Measurements from ENCODE around the gene FXYD6.

Gene FXYD6

DNA sequence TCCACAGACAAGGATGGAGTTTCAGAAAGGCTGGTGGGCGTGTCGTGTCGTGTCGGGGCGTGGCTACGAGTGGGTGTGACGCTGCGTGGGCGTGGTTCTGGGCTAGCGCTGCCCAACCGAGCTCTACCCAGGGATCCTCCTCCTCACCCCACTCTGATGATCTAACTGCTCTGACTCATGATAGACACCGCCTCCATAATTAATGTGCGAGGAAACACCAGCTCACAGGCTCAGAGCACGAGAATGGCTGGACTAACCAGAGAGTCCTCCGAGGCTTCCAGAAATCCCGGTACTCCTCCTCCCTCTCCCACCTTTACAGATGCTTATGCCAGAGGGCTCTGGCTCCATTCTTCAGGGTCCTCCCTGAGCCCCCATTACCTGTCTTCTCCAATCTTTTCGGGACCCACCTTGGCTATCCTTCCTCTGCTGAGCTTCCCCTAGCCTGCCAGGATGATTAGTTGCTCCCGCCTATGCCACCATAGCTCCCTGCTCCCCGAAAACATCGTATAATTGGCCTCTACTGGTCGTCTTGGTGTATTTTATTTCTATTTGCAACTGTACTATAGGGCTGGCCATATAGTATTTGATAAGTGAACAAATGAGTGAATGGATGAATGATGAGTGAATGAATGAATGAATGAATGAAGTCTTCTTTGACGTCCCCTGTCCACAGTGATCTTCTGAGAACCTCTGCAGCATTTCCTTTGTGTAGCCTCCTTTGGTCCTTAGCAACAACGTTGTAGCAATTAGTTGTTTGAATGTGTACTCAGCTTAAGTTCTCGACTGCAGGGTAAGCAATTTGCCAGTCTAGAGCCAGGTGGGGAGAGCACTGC is 31.0 kb upstream of the FXYD6 start:
- H4K20me1 ChIP-seq (ENCODE audit: insufficient read depth): no peaks in the 10 kb centered on the region
- peak overlapping the region; percentile 69 for H2AFZ ChIP-seq (ENCODE audit: low read depth)
- no peaks in the 10 kb centered on the region for H3K36me3 ChIP-seq (ENCODE audit: insufficient read depth)
- H3K9ac ChIP-seq: peak overlapping the region; percentile 64
- peak overlapping the region; percentile 71 for H3K4me2 ChIP-seq
- no peak overlapping the region for H3K4me3 ChIP-seq (IDR thresholded peaks at IDR 0.05; ENCODE audit: insufficient read depth, low read depth, low read length)
- no peak for TF ChIP-seq CTCF (conservative IDR thresholded peaks at IDR 0.05; ENCODE audit: low read depth, low read length)
- H3K79me2 ChIP-seq (ENCODE audit: insufficient read depth, low read depth): no peaks in the 10 kb centered on the region
- H3K27me3 ChIP-seq (ENCODE audit: insufficient read depth, low read depth): no peaks in the 10 kb centered on the region
- H3K4me1 ChIP-seq (ENCODE audit: low read depth, poor library complexity, severe bottlenecking): peaks cover 8% of the 10 kb centered on the region
- peak overlapping the region; percentile 45; the same call in 1 of the 2 replicates for H3K27ac ChIP-seq

- Histone ChIP-seq H3K4me3 (IDR thresholded peaks at IDR 0.05; ENCODE audit: insufficient read depth, low read depth, low read length) (no peak overlapping the region), H3K9ac (no peak overlapping the region), H4K20me1 (ENCODE audit: insufficient read depth) (no peaks in the 10 kb centered on the region), H2AFZ (ENCODE audit: low read depth) (no peak overlapping the region), H3K4me2 (no peak overlapping the region), H3K27me3 (ENCODE audit: insufficient read depth, low read depth) (no peaks in the 10 kb centered on the region), H3K27ac (no peak overlapping the region), H3K36me3 (ENCODE audit: insufficient read depth) (no peaks in the 10 kb centered on the region), H3K4me1 (ENCODE audit: low read depth, poor library complexity, severe bottlenecking) (peaks cover 8% of the 10 kb centered on the region), H3K79me2 (ENCODE audit: insufficient read depth, low read depth) (no peaks in the 10 kb centered on the region)
- TF ChIP-seq CTCF (conservative IDR thresholded peaks at IDR 0.05; ENCODE audit: low read depth, low read length): no peak
Measured at GRCh38 chr11:117906710-117907109, 30.3 kb upstream of the FXYD6 start.

DNA sequence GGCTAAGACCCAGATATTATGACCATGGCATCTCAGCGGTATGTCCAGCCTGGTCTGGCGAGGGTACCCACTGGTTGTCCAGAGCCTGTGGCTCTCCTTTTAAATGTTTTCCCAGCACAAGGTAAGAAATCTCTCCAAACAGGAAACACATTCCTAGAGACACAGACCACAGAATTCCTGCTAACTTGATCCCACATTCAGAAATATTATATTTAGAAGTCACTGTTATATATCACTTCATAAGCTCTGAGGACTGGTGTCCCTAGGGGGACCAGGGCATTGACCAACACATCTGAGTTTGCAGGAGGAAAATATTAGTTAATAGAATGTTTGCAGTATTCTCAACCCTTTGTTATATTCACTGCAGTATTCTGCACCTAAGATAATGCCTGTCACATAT is 29.7 kb upstream of the FXYD6 start:
- no peak for TF ChIP-seq CTCF (conservative IDR thresholded peaks at IDR 0.05; ENCODE audit: low read depth, low read length)
- Histone ChIP-seq H3K79me2 (ENCODE audit: insufficient read depth, low read depth) (no peaks in the 10 kb centered on the region), H3K27me3 (ENCODE audit: insufficient read depth, low read depth) (no peaks in the 10 kb centered on the region), H3K4me2 (no peak overlapping the region), H3K4me3 (IDR thresholded peaks at IDR 0.05; ENCODE audit: insufficient read depth, low read depth, low read length) (no peak overlapping the region), H3K9ac (no peak overlapping the region), H4K20me1 (ENCODE audit: insufficient read depth) (no peaks in the 10 kb centered on the region), H2AFZ (ENCODE audit: low read depth) (no peak overlapping the region), H3K36me3 (ENCODE audit: insufficient read depth) (no peaks in the 10 kb centered on the region), H3K27ac (no peak overlapping the region), H3K4me1 (ENCODE audit: low read depth, poor library complexity, severe bottlenecking) (peaks cover 8% of the 10 kb centered on the region)

DNA sequence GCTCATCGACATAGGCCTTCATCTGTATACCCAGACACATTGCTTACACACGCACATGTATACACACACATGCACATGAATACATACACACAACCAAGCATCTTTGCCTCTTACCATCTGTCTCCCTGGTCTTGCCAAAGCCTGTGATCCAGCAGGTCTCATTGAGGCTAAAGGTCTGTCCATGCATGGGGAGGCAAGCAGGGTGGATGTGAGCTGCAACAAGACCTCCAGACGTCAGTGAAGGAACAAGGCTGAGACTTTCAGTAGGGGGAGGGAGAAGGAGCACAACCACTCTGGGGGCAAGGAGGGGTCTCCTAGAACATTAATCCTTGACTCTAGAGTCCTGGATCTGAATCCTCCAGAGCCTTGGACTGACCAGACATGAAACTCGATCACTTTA is 29.1 kb upstream of the FXYD6 start:
- no peaks in the 10 kb centered on the region for H3K36me3 ChIP-seq (ENCODE audit: insufficient read depth)
- no peaks in the 10 kb centered on the region for H3K27me3 ChIP-seq (ENCODE audit: insufficient read depth, low read depth)
- no peaks in the 10 kb centered on the region for H3K79me2 ChIP-seq (ENCODE audit: insufficient read depth, low read depth)
- H3K27ac ChIP-seq: no peak overlapping the region
- H3K9ac ChIP-seq: no peak overlapping the region
- no peaks in the 10 kb centered on the region for H4K20me1 ChIP-seq (ENCODE audit: insufficient read depth)
- H3K4me2 ChIP-seq: no peak overlapping the region
- H3K4me1 ChIP-seq (ENCODE audit: low read depth, poor library complexity, severe bottlenecking): peaks cover 8% of the 10 kb centered on the region
- H3K4me3 ChIP-seq (IDR thresholded peaks at IDR 0.05; ENCODE audit: insufficient read depth, low read depth, low read length): no peak overlapping the region
- no peak overlapping the region for H2AFZ ChIP-seq (ENCODE audit: low read depth)
- TF ChIP-seq CTCF (conservative IDR thresholded peaks at IDR 0.05; ENCODE audit: low read depth, low read length): no peak

All from KMS-11 (cell line).